SU-DHL-6 (cell line): ENCODE data around the gene LHFPL3.

Experiments used
- H2AFZ ChIP-seq: fragments of 200-600 bp; sonication (generic); 2 replicates; pipeline ENCODE4 v1.6.1; 2014; ENCODE audit warnings: low read depth, mild to moderate bottlenecking, moderate library complexity, mixed read lengths, antibody characterized with exemption, low read length; ENCODE audit not compliant: severe bottlenecking
- H3F3A ChIP-seq: fragments of 200-600 bp; shearing (Covaris generic); 2 replicates; pipeline ENCODE4 v1.6.0; 2016; ENCODE audit warnings: antibody characterized with exemption, mild to moderate bottlenecking; ENCODE audit not compliant: insufficient read depth
- H3K27ac ChIP-seq: fragments of 200-600 bp; sonication (generic); 2 replicates; pipeline ENCODE4 v1.5.1; 2016; ENCODE audit warnings: low read depth, mild to moderate bottlenecking, low read length, moderate library complexity, mixed read lengths
- H3K27me3 ChIP-seq: fragments of 200-600 bp; sonication (generic), shearing (Covaris generic); 2 replicates; pipeline ENCODE4 v1.6.0; 2014; ENCODE audit warnings: mild to moderate bottlenecking, low read length
- H3K36me3 ChIP-seq: fragments of 200-600 bp; sonication (generic); 2 replicates; pipeline ENCODE4 v1.6.1; 2014; ENCODE audit warnings: mild to moderate bottlenecking, low read length, mixed read lengths
- H3K4me2 ChIP-seq: fragments of 300-600, 200-600 bp; shearing (Covaris generic), sonication (generic); 2 replicates; pipeline ENCODE4 v1.6.0; 2014; ENCODE audit warnings: low read length, low read depth, mild to moderate bottlenecking; ENCODE audit not compliant: poor library complexity, severe bottlenecking
- H3K4me3 ChIP-seq: fragments of 200-600 bp; sonication (generic); 2 replicates; pipeline ENCODE4 v1.5.1; 2014; ENCODE audit warnings: antibody characterized with exemption, low read length, mild to moderate bottlenecking, mixed read lengths; ENCODE audit not compliant: insufficient read depth, poor library complexity, severe bottlenecking
- H3K79me2 ChIP-seq: fragments of 200-600 bp; sonication (generic); 2 replicates; pipeline ENCODE4 v1.6.1; 2014; ENCODE audit warnings: mild to moderate bottlenecking, low read length, moderate library complexity; ENCODE audit not compliant: insufficient read depth
- H3K9ac ChIP-seq: fragments of 200-600 bp; sonication (generic); 2 replicates; pipeline ENCODE4 v1.7.0; 2014; ENCODE audit warnings: mild to moderate bottlenecking, low read length
- H3K9me2 ChIP-seq: fragments of 200-600 bp; sonication (generic); replicated peaks from 2 replicates; pipeline ENCODE4 v1.6.1; 2014; ENCODE audit warnings: low read length; ENCODE audit not compliant: insufficient read depth
- H3K9me3 ChIP-seq: fragments of 200-600 bp; sonication (generic); 2 replicates; pipeline ENCODE4 v1.6.1; 2014; ENCODE audit warnings: low read length, mixed read lengths; ENCODE audit not compliant: insufficient read depth
- H4K20me1 ChIP-seq: fragments of 200-600 bp; sonication (generic); 2 replicates; pipeline ENCODE4 v1.6.1; 2014; ENCODE audit warnings: low read depth, mild to moderate bottlenecking, antibody characterized with exemption, low read length, moderate library complexity, mixed read lengths
- EZH2phosphoT487 ChIP-seq: fragments of 200-600 bp; sonication (generic), shearing (Covaris generic); conservative IDR thresholded peaks from 2 replicates; pipeline ENCODE4 v1.6.1; 2018; ENCODE audit warnings: mild to moderate bottlenecking, antibody characterized with exemption, low read length, moderate library complexity, mixed read lengths
- TF ChIP-seq, protein P1 (sequence below): fragments of 200-600 bp; sonication (generic); IDR thresholded peaks from one replicate; pipeline ENCODE4 v1.5.1; 2017; ENCODE audit warnings: antibody characterized with exemption, mild to moderate bottlenecking, low read length, moderate library complexity; ENCODE audit not compliant: insufficient read depth, poor library complexity, severe bottlenecking

The LHFPL3 gene

DNA sequence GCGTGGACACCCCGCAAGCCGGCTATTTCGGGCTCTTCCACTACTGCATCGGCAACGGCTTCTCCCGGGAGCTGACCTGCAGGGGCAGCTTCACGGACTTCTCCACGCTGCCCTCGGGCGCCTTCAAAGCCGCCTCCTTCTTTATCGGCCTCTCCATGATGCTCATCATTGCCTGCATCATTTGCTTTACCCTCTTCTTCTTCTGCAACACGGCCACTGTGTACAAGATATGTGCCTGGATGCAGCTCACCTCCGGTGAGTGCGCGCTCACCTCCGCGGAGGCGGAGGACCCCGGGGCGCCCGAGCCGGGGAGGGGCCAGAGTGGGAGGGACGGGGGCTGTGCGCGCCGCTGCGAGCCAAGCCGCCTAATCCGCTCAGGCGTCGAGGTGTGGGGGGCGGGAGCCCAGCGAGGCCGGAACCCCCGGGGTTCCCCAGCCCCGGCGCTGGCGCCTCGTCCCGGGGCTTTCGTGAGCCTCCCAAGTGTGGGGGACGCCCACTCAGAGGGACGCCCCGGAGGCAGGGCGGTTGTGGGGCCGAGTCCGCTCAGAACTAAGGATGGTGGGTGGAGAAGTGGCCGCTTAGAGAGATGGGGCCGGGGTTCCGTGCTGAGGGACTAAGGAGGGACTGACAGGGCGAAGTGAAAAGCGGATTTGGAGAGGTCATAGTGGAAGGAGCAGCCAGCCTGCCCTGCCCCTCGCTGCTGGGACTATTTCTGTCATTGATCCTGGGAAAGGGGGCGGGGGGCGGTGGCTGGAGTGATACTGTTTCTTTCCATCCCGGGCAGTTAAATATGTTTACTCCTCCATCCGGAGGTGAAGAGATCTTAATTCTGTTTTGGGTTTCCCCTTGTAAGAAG lies 795 bp downstream of the LHFPL3 start:
- Histone ChIP-seq H4K20me1 (no peaks in the 10 kb centered on the region), H3K36me3 (no peaks in the 10 kb centered on the region), H3K79me2 (no peaks in the 10 kb centered on the region), H3K9me3 (no peaks in the 10 kb centered on the region), H3F3A (no peaks in the 10 kb centered on the region), H3K4me3 (no peak overlapping the region), H3K27me3 (no peaks in the 10 kb centered on the region), H3K9me2 (no peaks in the 10 kb centered on the region), H2AFZ (no peak overlapping the region), H3K4me2 (no peak overlapping the region), H3K9ac (no peak overlapping the region), H3K27ac (no peak overlapping the region)
- TF ChIP-seq, protein P1, sequence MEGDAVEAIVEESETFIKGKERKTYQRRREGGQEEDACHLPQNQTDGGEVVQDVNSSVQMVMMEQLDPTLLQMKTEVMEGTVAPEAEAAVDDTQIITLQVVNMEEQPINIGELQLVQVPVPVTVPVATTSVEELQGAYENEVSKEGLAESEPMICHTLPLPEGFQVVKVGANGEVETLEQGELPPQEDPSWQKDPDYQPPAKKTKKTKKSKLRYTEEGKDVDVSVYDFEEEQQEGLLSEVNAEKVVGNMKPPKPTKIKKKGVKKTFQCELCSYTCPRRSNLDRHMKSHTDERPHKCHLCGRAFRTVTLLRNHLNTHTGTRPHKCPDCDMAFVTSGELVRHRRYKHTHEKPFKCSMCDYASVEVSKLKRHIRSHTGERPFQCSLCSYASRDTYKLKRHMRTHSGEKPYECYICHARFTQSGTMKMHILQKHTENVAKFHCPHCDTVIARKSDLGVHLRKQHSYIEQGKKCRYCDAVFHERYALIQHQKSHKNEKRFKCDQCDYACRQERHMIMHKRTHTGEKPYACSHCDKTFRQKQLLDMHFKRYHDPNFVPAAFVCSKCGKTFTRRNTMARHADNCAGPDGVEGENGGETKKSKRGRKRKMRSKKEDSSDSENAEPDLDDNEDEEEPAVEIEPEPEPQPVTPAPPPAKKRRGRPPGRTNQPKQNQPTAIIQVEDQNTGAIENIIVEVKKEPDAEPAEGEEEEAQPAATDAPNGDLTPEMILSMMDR: no peak
- no peak for TF ChIP-seq EZH2phosphoT487

- no peak overlapping the region for H2AFZ ChIP-seq
- no peak overlapping the region for H3K9ac ChIP-seq
- H3K27me3 ChIP-seq: no peaks in the 10 kb centered on the region
- TF ChIP-seq, protein P1: peak; percentile 23
- no peak for TF ChIP-seq EZH2phosphoT487
- no peaks in the 10 kb centered on the region for H3K9me3 ChIP-seq
- no peaks in the 10 kb centered on the region for H3F3A ChIP-seq
- no peaks in the 10 kb centered on the region for H3K79me2 ChIP-seq
- no peaks in the 10 kb centered on the region for H4K20me1 ChIP-seq
- no peaks in the 10 kb centered on the region for H3K36me3 ChIP-seq
- no peak overlapping the region for H3K4me2 ChIP-seq
- H3K4me3 ChIP-seq: no peak overlapping the region
- no peaks in the 10 kb centered on the region for H3K9me2 ChIP-seq
- H3K27ac ChIP-seq: no peak overlapping the region
Observed at GRCh38 chr7:104341546-104341945, 13.1 kb downstream of the LHFPL3 start.

DNA sequence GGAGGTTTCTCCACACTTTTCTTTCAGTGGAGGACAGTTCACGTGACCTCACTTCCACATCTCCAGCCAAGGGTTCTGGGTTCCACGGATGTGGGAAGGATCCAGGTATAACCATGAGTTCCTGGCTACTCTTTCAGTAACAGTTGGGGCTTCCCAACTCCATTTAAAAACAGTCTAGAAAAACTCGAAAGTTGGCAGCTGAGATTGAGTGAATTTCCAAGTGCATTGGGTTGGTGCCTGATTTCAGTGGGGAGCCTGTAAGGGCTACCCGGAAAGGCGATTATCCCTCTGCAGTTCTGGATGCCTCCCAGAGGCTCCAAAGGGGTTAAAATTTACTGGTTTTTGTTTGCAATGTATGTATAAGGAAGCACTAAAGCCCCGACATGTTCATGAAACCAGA lies 24.3 kb downstream of the LHFPL3 start:
- no peak overlapping the region for H3K4me2 ChIP-seq
- no peaks in the 10 kb centered on the region for H3K27me3 ChIP-seq
- no peaks in the 10 kb centered on the region for H3K79me2 ChIP-seq
- H3K9ac ChIP-seq: no peak overlapping the region
- H3K36me3 ChIP-seq: no peaks in the 10 kb centered on the region
- no peaks in the 10 kb centered on the region for H4K20me1 ChIP-seq
- no peak overlapping the region for H3K27ac ChIP-seq
- H2AFZ ChIP-seq: no peak overlapping the region
- no peaks in the 10 kb centered on the region for H3K9me2 ChIP-seq
- H3K4me3 ChIP-seq: no peak overlapping the region
- no peak for TF ChIP-seq EZH2phosphoT487
- TF ChIP-seq, protein P1: no peak
- H3F3A ChIP-seq: no peaks in the 10 kb centered on the region
- H3K9me3 ChIP-seq: no peaks in the 10 kb centered on the region
